T-helper 2 cell treated with Interferon-gamma antibody and Interleukin-4, amounts not matched to agents 100 ng/mL and 5 ng/mL, for 36 hours (primary cell): ENCODE data around the gene MROH8. TPM values are rescaled to one million over a fixed set of nuclear protein-coding genes. Genes with fewer than 3 reads are reported as not detected.

Experiments used
- intact Hi-C: fragments of 100-400 bp; cut with micrococcal nuclease; formaldehyde crosslinking; loops from one replicate; pipeline ENCODE4 v1.15.1; 2023
- total RNA-seq: library from RNA; stranded (reverse); gene quantifications from 2 replicates; pipeline ENCODE4 v1.2.3, GENCODE V29; 2022

Gene MROH8
- total RNA-seq, result 0.75 and 1.6 TPM in 2 replicates

GRCh38 chr20:37178839-37179682 is at the start of gene MROH8, which contains the start of gene RPN2:
TSS of gene MROH8 (minus strand) at chr20:37179548.
TSS of gene RPN2 (plus strand) at chr20:37179330. CDS start at chr20:37179357, 27 bp downstream.
- intact Hi-C loops, result loop anchor here (1.0 to 10.0 kb wide), 4 partner anchors 13 to 348 kb away; partner anchors contain the start of genes BLCAP and RBL1

DNA sequence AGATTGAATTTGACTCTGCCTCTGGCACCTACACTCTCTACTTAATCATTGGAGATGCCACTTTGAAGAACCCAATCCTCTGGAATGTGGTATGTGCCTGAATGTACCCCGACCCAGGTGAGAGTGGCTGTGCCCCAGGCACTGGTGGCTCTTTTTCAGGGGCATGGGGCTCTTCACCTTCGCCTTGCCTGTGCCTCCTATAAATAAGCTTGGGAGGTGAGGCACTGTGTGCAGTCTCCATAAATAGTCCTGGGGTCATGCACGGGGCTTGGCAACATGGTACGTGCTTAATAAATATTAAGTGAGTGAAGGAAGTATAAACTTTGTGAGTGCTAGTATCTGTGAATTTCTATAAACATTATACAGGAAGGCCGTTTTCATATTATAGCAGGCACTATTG is 49.3 kb upstream of the MROH8 start:
- intact Hi-C loops, result no loop called here

DNA sequence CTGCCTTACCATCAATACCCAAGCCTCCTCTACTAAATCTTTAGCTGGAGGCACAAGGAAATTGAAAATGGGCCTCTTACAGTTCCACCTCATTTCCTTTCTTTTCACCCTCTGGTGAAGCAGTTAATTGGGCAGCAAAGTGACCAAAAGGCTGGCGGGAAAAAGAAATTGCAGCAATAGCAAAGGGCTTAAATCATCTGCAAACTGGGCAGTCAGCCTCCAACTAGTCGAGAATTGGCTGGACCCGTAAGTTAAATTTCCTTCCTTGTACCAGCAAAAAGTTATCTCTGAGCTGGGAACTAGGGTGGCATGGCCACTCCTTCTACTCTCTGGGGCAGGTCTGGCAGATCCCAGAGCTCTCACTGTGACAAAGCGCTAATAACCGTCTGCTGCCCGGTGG is 48.7 kb upstream of the MROH8 start:
- intact Hi-C loops, result no loop called here

DNA sequence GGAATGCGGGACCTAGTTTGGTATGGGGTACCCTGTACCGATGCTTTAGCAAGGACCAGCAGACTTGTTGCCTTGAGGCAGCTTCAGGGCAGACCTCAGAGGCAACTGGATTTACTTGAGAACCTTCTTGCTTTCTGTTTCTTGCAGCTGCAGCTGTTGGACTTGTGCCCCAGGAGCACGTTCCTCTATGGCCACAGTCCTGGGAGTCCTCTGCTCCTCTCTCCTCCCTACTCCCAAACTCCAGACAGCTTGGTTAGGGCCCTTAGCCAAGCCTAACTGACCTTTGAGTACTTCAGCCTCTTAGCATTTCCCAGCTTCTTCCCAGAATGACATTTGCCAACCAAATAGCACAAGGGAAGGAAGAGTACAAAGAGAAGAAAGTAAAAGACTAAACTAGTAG is 47.5 kb upstream of the MROH8 start:
- intact Hi-C loops, result no loop called here

GRCh38 chr20:37225146-37225545 is 45.8 kb upstream of the MROH8 start:
- intact Hi-C loops, result no loop called here

DNA sequence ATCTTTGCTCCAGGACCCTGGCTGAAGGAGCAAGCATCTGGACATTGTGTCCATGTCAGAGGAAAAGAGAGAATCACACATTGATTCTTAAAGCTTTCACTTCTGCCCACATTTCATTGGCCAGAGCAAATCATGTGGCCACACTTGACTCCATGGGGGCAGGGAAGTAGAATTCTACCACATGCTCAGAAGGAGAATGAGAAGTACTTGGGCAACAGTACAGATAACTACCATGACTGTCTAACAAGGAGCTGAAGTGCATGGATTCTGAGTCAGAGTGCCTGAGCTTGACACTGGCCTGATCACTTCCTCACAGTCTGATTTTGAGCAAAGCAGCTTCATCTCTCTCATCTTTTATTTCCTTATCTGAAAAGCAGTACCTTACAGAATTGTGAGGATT is 43.7 kb upstream of the MROH8 start:
- intact Hi-C loops, result no loop called here

DNA sequence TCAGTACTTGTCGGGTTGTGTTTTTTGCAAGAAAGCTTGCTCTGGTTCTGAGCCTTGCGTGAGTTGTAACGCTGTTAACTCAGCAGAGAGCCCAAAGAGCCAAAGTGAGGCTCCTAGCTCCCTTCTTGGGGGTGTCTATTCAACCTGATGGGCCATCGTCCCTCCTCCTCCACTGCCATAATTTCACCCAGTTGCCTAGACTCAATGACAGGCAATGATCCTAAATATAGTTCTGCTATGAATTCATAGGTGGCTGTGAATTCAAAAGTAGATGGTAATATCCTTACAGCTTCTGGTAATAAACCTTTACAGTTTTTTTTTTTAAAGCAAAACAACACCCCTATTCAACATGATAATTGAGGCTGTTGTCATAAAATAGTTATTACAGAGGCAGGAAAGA is 42.7 kb upstream of the MROH8 start:
- intact Hi-C loops, result no loop called here

DNA sequence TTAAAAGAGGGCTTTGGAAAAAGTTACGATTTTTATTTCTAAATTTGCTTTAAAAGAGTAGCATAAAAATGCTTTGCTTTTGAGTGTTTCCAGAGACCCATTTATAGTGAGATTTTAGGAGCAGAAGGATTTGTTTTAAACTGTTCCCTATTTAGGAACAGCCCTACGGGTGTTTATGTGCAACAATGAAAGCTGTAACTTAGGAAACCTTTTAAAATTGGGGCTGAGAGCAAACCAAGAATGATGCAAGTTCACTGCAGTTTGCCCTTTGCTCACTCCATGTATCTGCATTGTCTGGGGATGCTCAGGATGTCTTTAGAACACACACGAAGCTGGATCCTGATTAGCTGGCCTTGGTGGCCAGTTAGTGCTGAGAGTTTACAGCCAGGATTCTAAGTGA is 41.4 kb upstream of the MROH8 start:
- intact Hi-C loops, result no loop called here

DNA sequence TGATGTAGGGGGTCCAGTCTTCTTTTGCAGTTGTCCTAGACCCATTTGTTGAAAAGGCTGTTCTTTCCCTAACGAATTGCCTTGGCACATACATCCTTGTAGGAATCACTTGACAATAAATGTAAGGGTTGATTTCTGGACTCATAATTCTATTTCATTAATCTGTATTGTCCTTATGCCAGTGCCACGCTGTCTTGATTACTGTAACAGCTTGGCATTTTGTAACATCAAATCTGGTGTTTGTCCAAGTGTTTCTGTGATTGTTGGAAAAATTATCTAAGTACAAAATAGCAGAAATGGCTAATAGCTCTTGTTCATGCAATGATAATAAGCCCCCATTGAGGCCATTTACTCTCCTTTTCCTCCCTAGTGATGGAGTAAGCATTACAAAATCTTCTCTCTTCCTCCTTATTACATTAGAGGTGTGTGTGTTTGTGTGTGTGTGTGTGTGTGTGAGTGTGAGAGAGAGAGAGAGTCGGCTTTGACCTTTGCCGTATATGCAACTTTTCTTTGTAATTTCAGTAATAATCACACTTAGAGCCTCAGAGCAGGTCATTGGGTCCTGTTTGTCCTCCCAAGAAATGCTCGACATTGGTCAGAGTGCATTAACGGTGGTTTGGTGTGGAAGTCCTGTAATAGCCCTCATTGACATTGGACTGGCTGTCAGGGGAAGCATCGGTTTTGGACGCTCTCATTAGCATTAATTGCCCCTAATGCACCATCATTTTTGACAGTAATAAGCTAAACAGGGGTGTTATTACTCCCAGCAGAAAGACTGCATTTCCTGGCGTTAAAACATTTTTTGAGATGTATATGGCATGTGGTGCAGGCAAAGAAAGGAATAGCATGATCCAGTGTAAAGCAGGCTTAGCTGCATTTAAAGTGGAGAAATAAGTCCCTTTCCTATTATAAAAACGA is 40.7 kb upstream of the MROH8 start:
- intact Hi-C loops, result no loop called here

GRCh38 chr20:37218976-37219375 is 39.6 kb upstream of the MROH8 start:
- intact Hi-C loops, result no loop called here

GRCh38 chr20:37218441-37218840 is 39.1 kb upstream of the MROH8 start:
- intact Hi-C loops, result no loop called here

GRCh38 chr20:37209661-37210314 is 30.4 kb upstream of the MROH8 start:
- intact Hi-C loops, result no loop called here

GRCh38 chr20:37209193-37209592 is 29.8 kb upstream of the MROH8 start:
- intact Hi-C loops, result no loop called here

- intact Hi-C loops, result no loop called here
Measured at GRCh38 chr20:37207171-37207570, 27.8 kb upstream of the MROH8 start.

DNA sequence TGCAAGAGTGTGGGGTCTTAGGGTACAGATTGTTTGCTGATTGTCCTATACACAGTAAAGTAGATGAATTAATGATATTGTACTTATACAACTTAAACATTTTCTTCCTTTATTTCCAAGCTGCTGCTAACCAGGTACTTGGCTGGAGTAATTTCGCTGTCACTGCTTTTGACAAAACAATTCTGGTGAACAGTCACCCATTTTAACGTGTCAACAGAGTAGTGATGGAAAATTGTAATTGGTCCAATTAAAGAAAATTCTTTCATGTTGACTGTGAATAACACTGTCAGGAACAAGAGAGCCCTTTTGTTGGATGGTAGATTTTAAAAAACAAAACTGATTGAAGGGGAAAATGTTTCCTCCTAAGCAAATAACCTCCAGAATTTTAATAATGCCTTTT is 26.4 kb upstream of the MROH8 start:
- intact Hi-C loops, result no loop called here

- intact Hi-C loops, result no loop called here
Measured at GRCh38 chr20:37205130-37205529, 25.8 kb upstream of the MROH8 start.

DNA sequence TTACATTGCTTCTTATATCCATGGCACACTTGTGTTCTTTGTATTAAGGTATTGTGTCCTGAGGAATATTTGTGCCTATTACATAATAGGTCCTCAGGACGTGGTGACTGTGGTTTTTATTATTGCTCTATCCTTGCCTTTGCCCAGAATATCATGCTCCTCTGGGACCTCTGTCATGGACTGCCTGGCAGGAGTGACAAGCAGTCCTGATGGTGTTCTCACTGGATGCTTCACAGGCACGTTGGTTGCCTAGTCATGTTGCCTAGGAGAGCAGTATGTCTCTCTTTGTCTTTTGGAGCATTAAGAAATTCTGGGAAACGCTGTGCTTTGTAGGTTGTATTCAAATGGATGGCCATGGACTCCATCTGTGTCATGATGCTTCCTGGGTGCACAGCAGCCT is 24.7 kb upstream of the MROH8 start:
- intact Hi-C loops, result no loop called here

DNA sequence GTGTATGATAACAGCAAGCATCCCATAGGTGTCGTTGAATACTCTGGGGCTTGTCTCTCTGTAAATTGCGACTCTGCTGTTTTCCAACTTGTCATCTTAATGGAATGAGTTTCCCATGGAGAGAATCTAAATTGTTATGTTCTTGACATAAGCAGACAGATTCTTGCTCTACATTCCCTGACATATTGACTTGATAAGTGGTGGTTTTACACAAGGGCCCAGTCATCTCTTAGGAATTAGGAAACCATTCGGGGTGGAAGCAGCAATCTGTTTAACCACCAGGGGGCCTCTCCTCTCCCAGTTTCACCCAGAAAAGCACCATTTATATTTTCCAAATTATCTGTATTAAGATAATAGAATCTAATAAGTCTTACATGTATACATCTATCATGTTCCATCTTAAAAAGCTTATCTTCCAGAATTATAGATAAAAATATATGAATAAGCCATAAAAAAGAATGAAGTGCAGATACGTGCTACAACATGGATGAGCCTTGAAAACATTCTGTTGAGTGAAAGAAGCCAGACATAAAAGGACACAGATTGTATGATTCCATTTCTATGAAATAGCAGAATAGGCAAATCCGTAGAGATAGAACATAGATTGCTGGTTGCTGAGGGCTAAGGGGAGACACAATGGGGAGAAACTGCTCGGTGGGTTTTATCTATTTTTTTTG is 23.1 kb upstream of the MROH8 start:
- intact Hi-C loops, result loop anchor here (1.0 kb wide), 1 partner anchor 332 kb away; no protein-coding TSS in a partner anchor

GRCh38 chr20:37201827-37202162 is 22.4 kb upstream of the MROH8 start:
- intact Hi-C loops, result loop anchor here (1.0 kb wide), 1 partner anchor 333 kb away; no protein-coding TSS in a partner anchor

- intact Hi-C loops, result no loop called here
Measured at GRCh38 chr20:37200926-37201826, 21.8 kb upstream of the MROH8 start.
